ENCODE measurements around the gene ZSCAN31.

The ZSCAN31 gene

GRCh38 chr6:28295326-28295725 is 40.6 kb downstream of the ZSCAN31 start:
- TF ChIP-seq CTCF (IDR thresholded peaks at IDR 0.05; ENCODE audit: low read depth, low read length, missing control alignments): no peak
- no peak overlapping the region for H3K4me3 ChIP-seq (ENCODE audit: low read depth, low read length)
- DNase-seq (ENCODE audit: low read depth): no peak

GRCh38 chr6:28291573-28291972 is 44.4 kb downstream of the ZSCAN31 start:
- TF ChIP-seq CTCF (IDR thresholded peaks at IDR 0.05; ENCODE audit: low read depth, low read length, missing control alignments): no peak
- no peak for DNase-seq (ENCODE audit: low read depth)

GRCh38 chr6:28282926-28283325 is 53.0 kb downstream of the ZSCAN31 start:
- DNase-seq (ENCODE audit: low read depth): no peak
- no peak overlapping the region for H3K4me3 ChIP-seq (ENCODE audit: low read depth, low read length)
- TF ChIP-seq CTCF (IDR thresholded peaks at IDR 0.05; ENCODE audit: low read depth, low read length, missing control alignments): no peak

More at GRCh38 chr6:28291573-28291972, 44.4 kb downstream of the ZSCAN31 start:
- H3K4me3 ChIP-seq (ENCODE audit: low read depth, low read length): no peak overlapping the region

DNA sequence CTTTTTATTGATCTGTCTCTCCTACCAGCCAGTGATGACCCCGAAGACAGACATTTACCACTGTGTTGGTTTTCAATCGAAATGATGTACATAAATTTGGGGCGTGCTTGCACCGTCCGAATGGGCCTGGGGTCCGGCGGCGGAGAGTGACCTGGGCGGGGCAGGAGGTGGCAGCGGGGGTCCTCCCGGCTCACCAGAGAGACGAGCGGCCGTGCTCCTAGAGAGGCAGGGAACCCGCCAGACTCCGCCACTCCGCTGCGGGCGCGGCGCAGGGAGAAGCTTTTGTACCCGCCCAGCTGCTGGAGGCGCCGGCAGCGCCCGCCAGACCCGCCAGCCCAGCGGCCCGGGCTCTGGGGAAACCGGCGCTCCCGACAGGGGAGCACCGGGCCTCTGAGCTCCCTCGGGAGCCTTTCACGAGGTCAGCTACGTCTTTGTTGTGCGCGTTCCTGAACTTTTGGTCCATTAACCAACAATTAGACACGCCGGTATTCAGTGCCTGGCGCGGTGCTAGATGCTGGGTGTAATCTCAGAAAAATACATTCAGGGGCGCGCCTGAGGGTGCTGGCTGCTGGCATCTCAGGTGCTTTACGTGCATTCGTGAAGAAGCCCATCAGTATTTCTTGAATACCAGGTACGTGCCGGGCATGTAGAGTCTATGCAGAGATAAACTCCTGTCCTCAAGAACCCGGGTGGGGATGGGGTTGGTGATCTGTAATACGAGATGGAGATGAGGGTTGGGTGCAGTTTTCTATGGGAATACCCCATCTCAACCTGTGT is 54.5 kb downstream of the ZSCAN31 start, which contains the start of gene PGBD1:
Gene PGBD1 (plus strand): TSS at position 285 of the 777 bp plus-strand sequence. CDS start 2,242 bp downstream, outside the sequence.
- H3K4me3 ChIP-seq (ENCODE audit: low read depth, low read length): peak within 1 kb of the TSS; percentile 76
- peak; percentile 10 for DNase-seq (ENCODE audit: low read depth)
- no peak for TF ChIP-seq CTCF (IDR thresholded peaks at IDR 0.05; ENCODE audit: low read depth, low read length, missing control alignments)

- no peak for TF ChIP-seq CTCF (IDR thresholded peaks at IDR 0.05; ENCODE audit: low read depth, low read length, missing control alignments)
- no peak for DNase-seq (ENCODE audit: low read depth)
- H3K4me3 ChIP-seq (ENCODE audit: low read depth, low read length): peak overlapping the region; percentile 76; the same call in 1 of the 2 replicates
Measured at GRCh38 chr6:28280595-28281287, 55.2 kb downstream of the ZSCAN31 start.

GRCh38 chr6:28277746-28278145 is 58.2 kb downstream of the ZSCAN31 start:
- no peak for DNase-seq (ENCODE audit: low read depth)
- TF ChIP-seq CTCF (IDR thresholded peaks at IDR 0.05; ENCODE audit: low read depth, low read length, missing control alignments): no peak
- no peak overlapping the region for H3K4me3 ChIP-seq (ENCODE audit: low read depth, low read length)
